HCT116 (cell line): Measurements from ENCODE around the gene POC1A. TPM values are rescaled to one million over a fixed set of nuclear protein-coding genes. Genes with fewer than 3 reads are reported as not detected.

Source experiments
- ATAC-seq: fragments of 200-7000 bp; cut with Tn5 transposase; 2 replicates; pipeline ENCODE4 v1.9.1; 2020; ENCODE audit warnings: mild to moderate bottlenecking, moderate library complexity
- BruUV-seq: library from RNA; stranded (reverse); fragments of 400-500 nt; replicated peaks from 2 replicates; lab custom pipeline; 2021; lab: Mats Ljungman, UMichigan
- CTCF ChIA-PET: fragments of 300-600 bp; sonication (Branson Sonifier 250); formaldehyde crosslinking; loops from one replicate; lab custom pipeline; 2021; ENCODE audit warnings: antibody characterized with exemption; lab: Charles Lee
- POLR2A ChIA-PET: fragments of 300-600, 350-600 bp; sonication (Branson Sonifier 250); formaldehyde crosslinking; loops from one replicate; lab custom pipeline; 2021; ENCODE audit warnings: antibody characterized with exemption; lab: Charles Lee
- RAD21 ChIA-PET, 2 experiments: fragments of 300-600 bp; sonication (Branson Sonifier 250); formaldehyde crosslinking; loops; one replicate each; lab custom pipeline; 2023; ENCODE audit warnings: low total read pairs in 2 of 2; ENCODE audit not compliant: uncharacterized antibody in 2 of 2, unreplicated experiment in 2 of 2, low non-redundant PET in 1 of 2; lab: Charles Lee
- DNase-seq: peaks from one replicate; pipeline ENCODE4 v3.0.0-alpha.2; 2010; ENCODE audit warnings: low read depth, low spot score
- H2AFZ ChIP-seq: fragments of 200-600 bp; shearing (Covaris generic), sonication (generic); 2 replicates; pipeline ENCODE4 v1.6.1; 2017; ENCODE audit warnings: low read depth, mixed run types, mixed read lengths, antibody characterized with exemption, low read length; ENCODE audit not compliant: poor library complexity, severe bottlenecking
- H3K27ac ChIP-seq: 2 replicates; pipeline ENCODE4 v1.5.1; 2012; ENCODE audit warnings: low read depth, low read length
- H3K27me3 ChIP-seq: fragments of 200-600 bp; sonication (generic); 2 replicates; pipeline ENCODE4 v1.6.1; 2016; ENCODE audit warnings: mixed run types, low read length, mixed read lengths; ENCODE audit not compliant: insufficient read depth
- H3K36me3 ChIP-seq, 2 experiments: fragments of 200-500 bp in 1 of 2; fragments of 200-600 bp in 1 of 2; sonication (Bioruptor generic) in 1 of 2; sonication (generic) in 1 of 2; 2 replicates each; pipeline versions ENCODE4 v1.5.1 to v1.6.1; 2014 to 2016; ENCODE audit warnings: low read length in 2 of 2, inconsistent platforms in 1 of 2, mixed read lengths in 1 of 2, mixed run types in 1 of 2; ENCODE audit not compliant: insufficient read depth in 2 of 2, control insufficient read depth in 1 of 2
- H3K4me1 ChIP-seq, 2 experiments: fragments of 200-600 bp in 1 of 2; sonication (generic) in 1 of 2; 2 replicates each; pipeline versions ENCODE4 v1.5.1 to v1.6.1; 2012 to 2017; ENCODE audit warnings: low read length in 2 of 2, inconsistent platforms in 1 of 2, mild to moderate bottlenecking in 1 of 2, mixed read lengths in 1 of 2, mixed run types in 1 of 2, moderate library complexity in 1 of 2; ENCODE audit not compliant: insufficient read depth in 2 of 2, control insufficient read depth in 1 of 2
- H3K4me2 ChIP-seq: fragments of 200-600 bp; sonication (generic); 2 replicates; pipeline ENCODE4 v1.6.1; 2017; ENCODE audit warnings: mixed run types, low read length, mixed read lengths
- H3K4me3 ChIP-seq, 2 experiments: fragments of 200-600 bp in 1 of 2; sonication (generic) in 1 of 2; replicated peaks in 1 of 2; 2 replicates each; pipeline ENCODE4 v1.5.1; 2011 to 2016; ENCODE audit warnings: low read length in 2 of 2, control low read depth in 1 of 2, low read depth in 1 of 2, mild to moderate bottlenecking in 1 of 2, mixed read lengths in 1 of 2, mixed run types in 1 of 2
- H3K79me2 ChIP-seq: fragments of 200-600 bp; sonication (generic); 2 replicates; pipeline ENCODE4 v1.6.1; 2017; ENCODE audit warnings: mild to moderate bottlenecking, mixed run types, low read length, moderate library complexity, mixed read lengths; ENCODE audit not compliant: insufficient read depth
- H3K9ac ChIP-seq: fragments of 200-600 bp; sonication (generic); 2 replicates; pipeline ENCODE4 v1.6.1; 2016; ENCODE audit warnings: low read length, mixed read lengths
- H3K9me2 ChIP-seq: fragments of 200-600 bp; sonication (generic), shearing (Covaris generic); 2 replicates; pipeline ENCODE4 v1.6.1; 2017; ENCODE audit warnings: mixed run types, mild to moderate bottlenecking, moderate library complexity; ENCODE audit not compliant: insufficient read depth
- H3K9me3 ChIP-seq, 2 experiments: fragments of 200-500 bp in 1 of 2; fragments of 200-600 bp in 1 of 2; sonication (Bioruptor generic) in 1 of 2; sonication (generic) in 1 of 2; 2 replicates each; pipeline ENCODE4 v1.6.1; 2014 to 2017; ENCODE audit warnings: low read length in 2 of 2, mixed read lengths in 2 of 2, inconsistent platforms in 1 of 2, low read depth in 1 of 2, mild to moderate bottlenecking in 1 of 2, mixed run types in 1 of 2, moderate library complexity in 1 of 2; ENCODE audit not compliant: control insufficient read depth in 1 of 2, insufficient read depth in 1 of 2
- H4K20me1 ChIP-seq: fragments of 200-600 bp; sonication (generic), shearing (Covaris generic); 2 replicates; pipeline ENCODE4 v1.6.1; 2017; ENCODE audit warnings: mixed run types, mild to moderate bottlenecking, moderate library complexity; ENCODE audit not compliant: insufficient read depth
- ELF1 ChIP-seq: IDR thresholded peaks from 2 replicates; pipeline ENCODE4 v1.6.1; 2012; ENCODE audit warnings: low read depth, borderline replicate concordance
- EZH2phosphoT487 ChIP-seq: fragments of 200-600 bp; IDR thresholded peaks from 2 replicates; pipeline ENCODE4 v1.6.1; 2018; ENCODE audit warnings: antibody characterized with exemption, borderline replicate concordance
- JUND ChIP-seq: IDR thresholded peaks from 2 replicates; pipeline ENCODE4 v1.6.1; 2012
- MAX ChIP-seq: IDR thresholded peaks from 2 replicates; pipeline ENCODE4 v1.6.1; 2012
- POLR2A ChIP-seq: IDR thresholded peaks from 2 replicates; pipeline ENCODE4 v1.7.0; 2011; ENCODE audit warnings: borderline replicate concordance; ENCODE audit not compliant: insufficient read depth, insufficient read length; ENCODE audit errors: extremely low read depth
- POLR2AphosphoS5 ChIP-seq: IDR thresholded peaks from 2 replicates; pipeline ENCODE4 v1.6.1; 2011; ENCODE audit warnings: mild to moderate bottlenecking, low read depth, low read length, moderate library complexity
- REST ChIP-seq: IDR thresholded peaks from 2 replicates; pipeline ENCODE4 v1.6.1; 2012; ENCODE audit warnings: low read depth
- YY1 ChIP-seq: IDR thresholded peaks from 2 replicates; pipeline ENCODE4 v1.6.1; 2011; ENCODE audit warnings: low read length, low read depth, moderate library complexity, mild to moderate bottlenecking; ENCODE audit not compliant: insufficient replicate concordance; ENCODE audit errors: extremely low read depth
- ZBTB33 ChIP-seq: IDR thresholded peaks from 2 replicates; pipeline ENCODE4 v1.6.1; 2011; ENCODE audit warnings: mild to moderate bottlenecking, low read length, moderate library complexity; ENCODE audit not compliant: insufficient replicate concordance; ENCODE audit errors: extremely low read depth
- ZNF274 ChIP-seq: fragments of 200-500 bp; sonication (Bioruptor generic); IDR thresholded peaks from 2 replicates; pipeline ENCODE4 v1.6.1; 2014; ENCODE audit warnings: mild to moderate bottlenecking, low read depth, low read length, inconsistent platforms
- intact Hi-C: fragments of 100-400 bp; cut with micrococcal nuclease; formaldehyde crosslinking; loops from 2 replicates; pipeline ENCODE4 v1.10.0; 2022
- total RNA-seq: library from RNA; stranded (reverse); gene quantifications from one replicate; pipeline ENCODE4 v1.2.1, GENCODE V29; 2021; ENCODE audit not compliant: unreplicated experiment

POC1A gene
- total RNA-seq, 1 experiment from 2014 or later, result 34.0 TPM

GRCh38 chr3:52124126-52124525, 30.1 kb downstream of the POC1A start:
- no peak for TF ChIP-seq POLR2AphosphoS5
- Histone ChIP-seq H3K9me2 (no peaks in the 10 kb centered on the region), H3K9ac (no peak overlapping the region), H3K9me3 (no peaks in the 10 kb centered on the region), H2AFZ (no peak overlapping the region), H3K79me2 (no peaks in the 10 kb centered on the region), H3K4me3 (no peak overlapping the region), H3K27me3 (no peaks in the 10 kb centered on the region), H3K4me1 (peaks cover 25 to 31% of the 10 kb centered on the region in 2 experiments), H4K20me1 (no peaks in the 10 kb centered on the region), H3K36me3 (peaks cover 7 to 31% of the 10 kb centered on the region in 2 experiments; a peak in 2 of 4 replicates), H3K27ac (no peak overlapping the region), H3K4me2 (no peak overlapping the region)
- intact Hi-C loops, result no loop called here
- no TSS peak for BruUV-seq
- DNase-seq (no peak), ATAC-seq (no peak)
- ChIA-PET CTCF (interaction anchor here (1.0 to 2.3 kb wide), 7 partner anchors 9 to 183 kb away, joined by 3 to 18 read pairs (median 4); partner anchors contain the start of gene RRP9), POLR2A (no interaction called here), RAD21 (no interaction called here)

GRCh38 chr3:52123106-52123725, 31.0 kb downstream of the POC1A start:
- Histone ChIP-seq H4K20me1 (no peaks in the 10 kb centered on the region), H3K27ac (no peak overlapping the region), H2AFZ (no peak overlapping the region), H3K9ac (no peak overlapping the region), H3K4me1 (peaks cover 16 to 23% of the 10 kb centered on the region in 2 experiments), H3K79me2 (no peaks in the 10 kb centered on the region), H3K4me3 (no peak overlapping the region), H3K9me2 (no peaks in the 10 kb centered on the region), H3K9me3 (no peaks in the 10 kb centered on the region), H3K27me3 (no peaks in the 10 kb centered on the region), H3K4me2 (no peak overlapping the region), H3K36me3 (peaks cover 7 to 31% of the 10 kb centered on the region in 2 experiments; a peak in 2 of 4 replicates)
- intact Hi-C loops, result loop anchor here (1.0 to 2.0 kb wide), 2 partner anchors 70 to 122 kb away; no protein-coding TSS in a partner anchor
- DNase-seq (peak; percentile 37), ATAC-seq (peak; percentile 86)
- no TSS peak for BruUV-seq
- ChIA-PET RAD21 (interaction anchor here (1.0 to 1.3 kb wide), 4 partner anchors 69 to 140 kb away, joined by 3 to 6 read pairs (median 3); partner anchors contain the start of gene ACY1 (in 1 of the 2)), CTCF (interaction anchor here (1.0 to 2.3 kb wide), 10 partner anchors 10 to 182 kb away, joined by 3 to 18 read pairs (median 4); partner anchors contain the start of genes DUSP7 and RRP9), POLR2A (no interaction called here)
- TF ChIP-seq ZNF274 (no peak), JUND (no peak), ELF1 (no peak), ZBTB33 (no peak), YY1 (no peak), EZH2phosphoT487 (no peak), MAX (no peak), POLR2A (no peak), REST (no peak)
